Measurements from ENCODE around the gene TRMO.

The TRMO gene

GRCh38 chr9:97874624-97875023 is 47.7 kb downstream of the TRMO start:
- no peak overlapping the region for H3K4me3 ChIP-seq (replicated peaks; ENCODE audit: insufficient read depth, low read length)
- DNase-seq (ENCODE audit: low read depth in 1 of 2, low spot score in 1 of 2): no peak
- TF ChIP-seq CTCF (IDR thresholded peaks at IDR 0.05; ENCODE audit: insufficient read depth, low read length) (no peak), GABPA (IDR thresholded peaks at IDR 0.05; ENCODE audit: low read depth) (no peak), SPI1 (IDR thresholded peaks at IDR 0.05; ENCODE audit: borderline replicate concordance, low read depth) (no peak), POLR2AphosphoS5 (IDR thresholded peaks at IDR 0.05; ENCODE audit: low read depth) (no peak)
- H3K27me3 ChIP-seq (ENCODE audit: insufficient read depth, poor library complexity, severe bottlenecking): no peaks in the 10 kb centered on the region
- no peak overlapping the region for H3K27ac ChIP-seq (replicated peaks)

GRCh38 chr9:97873882-97874281 is 48.4 kb downstream of the TRMO start:
- Histone ChIP-seq H3K27ac (replicated peaks) (no peak overlapping the region), H3K27me3 (ENCODE audit: insufficient read depth, poor library complexity, severe bottlenecking) (no peaks in the 10 kb centered on the region), H3K4me3 (replicated peaks; ENCODE audit: insufficient read depth, low read length) (no peak overlapping the region)
- no peak for DNase-seq (ENCODE audit: low read depth in 1 of 2, low spot score in 1 of 2)
- TF ChIP-seq GABPA (IDR thresholded peaks at IDR 0.05; ENCODE audit: low read depth) (no peak), SPI1 (IDR thresholded peaks at IDR 0.05; ENCODE audit: borderline replicate concordance, low read depth) (no peak), REST (IDR thresholded peaks at IDR 0.05; ENCODE audit: insufficient replicate concordance, low read depth) (no peak), POLR2AphosphoS5 (IDR thresholded peaks at IDR 0.05; ENCODE audit: low read depth) (no peak), CTCF (IDR thresholded peaks at IDR 0.05; ENCODE audit: insufficient read depth, low read length) (no peak)

- no peak for DNase-seq (ENCODE audit: low read depth in 1 of 2, low spot score in 1 of 2)
- no peak for TF ChIP-seq SPI1 (IDR thresholded peaks at IDR 0.05; ENCODE audit: borderline replicate concordance, low read depth)
- no peak for TF ChIP-seq REST (IDR thresholded peaks at IDR 0.05; ENCODE audit: insufficient replicate concordance, low read depth)
- H3K27ac ChIP-seq (replicated peaks): no peak overlapping the region
- H3K27me3 ChIP-seq (ENCODE audit: insufficient read depth, poor library complexity, severe bottlenecking): no peaks in the 10 kb centered on the region
- H3K4me3 ChIP-seq (replicated peaks; ENCODE audit: insufficient read depth, low read length): no peak overlapping the region
These were observed 48.9 kb downstream of the TRMO start for GRCh38 chr9:97873425-97873824.

- DNase-seq (ENCODE audit: low read depth in 1 of 2, low spot score in 1 of 2): no peak
- no peak overlapping the region for H3K4me3 ChIP-seq (replicated peaks; ENCODE audit: insufficient read depth, low read length)
- H3K27ac ChIP-seq (replicated peaks): no peak overlapping the region
- TF ChIP-seq POLR2AphosphoS5 (IDR thresholded peaks at IDR 0.05; ENCODE audit: low read depth) (no peak), GABPA (IDR thresholded peaks at IDR 0.05; ENCODE audit: low read depth) (no peak), REST (IDR thresholded peaks at IDR 0.05; ENCODE audit: insufficient replicate concordance, low read depth) (no peak), SPI1 (IDR thresholded peaks at IDR 0.05; ENCODE audit: borderline replicate concordance, low read depth) (no peak), CTCF (IDR thresholded peaks at IDR 0.05; ENCODE audit: insufficient read depth, low read length) (no peak)
- no peaks in the 10 kb centered on the region for H3K27me3 ChIP-seq (ENCODE audit: insufficient read depth, poor library complexity, severe bottlenecking)
These were observed 53.4 kb downstream of the TRMO start for GRCh38 chr9:97868859-97869258.
